ENCODE results near the gene TEX264.

The TEX264 gene

DNA sequence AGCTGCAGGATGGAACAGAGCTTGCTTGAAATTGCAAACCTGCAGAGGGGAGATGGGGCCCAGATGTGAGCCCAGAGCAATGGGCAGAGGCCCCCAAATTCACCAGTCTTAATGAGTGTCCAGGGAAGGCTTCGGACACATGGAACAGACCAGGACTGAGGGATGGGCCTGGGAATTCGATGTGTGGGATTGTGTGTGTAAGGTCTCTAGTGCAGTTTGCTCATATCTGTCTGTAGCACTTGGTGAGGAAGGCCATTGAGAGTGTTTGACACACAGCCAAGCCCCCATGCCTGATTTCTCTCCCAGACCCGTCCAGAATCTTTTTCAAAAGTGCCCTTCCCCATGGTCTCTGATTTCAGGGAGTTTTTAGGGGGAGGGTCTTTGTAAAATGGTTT, 17.2 kb downstream of the TEX264 start:
- DNase-seq (ENCODE audit: extremely low spot score, insufficient read length, low read depth) (no peak), FAIRE-seq (no peak)

DNA sequence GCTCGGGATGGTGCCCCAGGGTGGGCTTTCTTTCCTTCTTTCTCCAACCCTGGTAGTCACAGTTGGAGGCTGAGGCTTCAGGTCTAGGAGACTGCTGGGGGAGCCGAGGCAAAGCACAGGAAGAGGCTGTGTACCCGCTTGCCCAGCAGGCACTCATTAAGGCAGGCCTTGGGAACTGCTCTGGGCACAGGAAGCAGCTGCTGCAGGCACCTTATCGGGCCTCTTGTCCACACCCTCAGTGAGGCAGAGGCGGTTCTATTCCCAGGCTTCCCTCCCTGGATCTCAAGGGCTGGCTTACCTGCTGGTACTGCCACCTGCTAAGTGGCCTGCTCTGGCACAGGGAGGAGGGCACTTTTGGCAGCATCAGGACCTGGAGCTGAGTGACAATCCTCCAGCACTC, 20.0 kb downstream of the TEX264 start:
- no peak for FAIRE-seq
- no peak for DNase-seq (ENCODE audit: extremely low spot score, insufficient read length, low read depth)

DNA sequence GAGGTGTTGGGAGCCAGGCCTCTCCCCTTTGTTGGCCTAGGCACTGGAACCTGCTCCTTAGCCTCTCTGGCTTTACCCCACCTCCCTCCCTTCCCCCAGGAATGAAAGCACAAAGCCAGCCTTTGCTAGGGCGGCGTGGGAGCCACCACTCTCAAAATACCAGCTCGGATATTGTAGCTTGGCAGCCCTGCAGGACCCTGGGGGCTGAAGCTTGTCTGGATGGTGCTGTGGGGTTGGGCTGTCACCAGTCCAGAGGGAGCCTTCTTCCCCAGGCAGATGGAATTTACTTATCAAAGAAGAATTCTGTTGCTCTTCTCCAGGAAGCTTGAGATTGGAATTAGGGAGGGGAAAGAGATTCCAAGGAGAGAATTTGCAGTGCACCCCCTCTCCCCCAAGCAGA, 20.9 kb downstream of the TEX264 start:
- no peak for FAIRE-seq

DNA sequence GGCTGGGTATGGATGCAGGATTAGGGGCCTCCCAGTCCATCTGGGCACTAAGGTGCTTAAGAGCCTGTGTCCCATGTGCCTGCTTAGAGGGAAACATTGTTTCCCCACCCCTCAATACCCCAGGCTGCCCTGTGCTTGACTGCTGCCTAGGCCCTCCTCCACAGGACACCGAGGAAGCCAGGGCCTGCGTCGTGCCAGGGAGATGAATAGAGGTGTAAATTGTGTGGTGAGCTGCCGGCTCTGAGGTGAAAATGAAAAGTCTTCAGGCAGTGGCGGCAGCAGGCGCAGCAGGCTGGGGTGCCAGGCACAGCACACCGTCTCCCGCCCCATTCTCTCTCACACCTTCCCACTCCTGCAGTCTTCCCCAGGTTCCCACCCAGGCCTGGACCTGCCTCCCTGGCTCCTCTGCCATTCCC, 21.9 kb downstream of the TEX264 start:
- DNase-seq (ENCODE audit: extremely low spot score, insufficient read length, low read depth) (no peak), FAIRE-seq (no peak)

More for the DNA sequence above, 20.9 kb downstream of the TEX264 start:
- no peak for DNase-seq (ENCODE audit: extremely low spot score, insufficient read length, low read depth)

DNA sequence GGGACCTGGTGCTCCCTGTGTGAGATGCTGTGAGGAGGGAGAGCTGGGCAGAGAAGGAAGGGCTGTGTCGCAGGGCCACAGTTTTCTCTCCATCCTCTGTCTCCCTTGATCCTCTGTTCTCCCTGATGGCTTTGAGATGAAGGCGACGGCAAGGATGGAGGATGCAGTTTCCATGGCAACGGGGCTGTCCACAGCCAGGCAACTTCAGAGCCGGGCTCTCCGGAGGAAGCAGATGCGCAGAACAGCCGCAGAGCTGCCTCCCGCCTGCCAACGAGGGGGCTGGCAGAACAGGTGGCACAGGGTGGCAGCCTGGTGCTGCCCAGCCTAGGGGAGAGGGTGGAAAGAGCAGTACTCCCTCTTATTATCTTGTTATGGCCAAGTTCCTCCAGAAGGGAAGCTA, 25.9 kb downstream of the TEX264 start:
- FAIRE-seq: no peak
- DNase-seq (ENCODE audit: extremely low spot score, insufficient read length, low read depth): no peak

DNA sequence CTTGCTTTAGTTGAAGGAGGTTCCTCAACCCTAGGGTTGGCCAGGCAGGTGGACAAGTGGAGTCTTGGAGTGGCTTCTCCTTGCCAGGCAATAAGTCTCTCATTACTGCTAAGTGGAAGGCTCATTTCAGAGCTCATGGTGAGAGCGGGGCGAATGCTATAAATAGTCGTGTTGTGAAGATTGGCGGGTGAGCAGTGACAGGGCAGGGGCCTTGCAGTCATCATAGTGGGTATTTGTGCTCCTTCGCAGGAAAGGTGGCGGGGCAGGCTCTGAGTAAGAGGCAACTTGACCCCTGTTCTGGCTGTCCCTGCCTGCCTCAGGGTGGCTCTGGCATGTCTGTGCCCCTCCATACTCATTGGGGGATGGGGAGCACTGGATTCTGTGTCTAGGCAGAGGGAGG, 27.2 kb downstream of the TEX264 start:
- DNase-seq (ENCODE audit: extremely low spot score, insufficient read length, low read depth): no peak

DNA sequence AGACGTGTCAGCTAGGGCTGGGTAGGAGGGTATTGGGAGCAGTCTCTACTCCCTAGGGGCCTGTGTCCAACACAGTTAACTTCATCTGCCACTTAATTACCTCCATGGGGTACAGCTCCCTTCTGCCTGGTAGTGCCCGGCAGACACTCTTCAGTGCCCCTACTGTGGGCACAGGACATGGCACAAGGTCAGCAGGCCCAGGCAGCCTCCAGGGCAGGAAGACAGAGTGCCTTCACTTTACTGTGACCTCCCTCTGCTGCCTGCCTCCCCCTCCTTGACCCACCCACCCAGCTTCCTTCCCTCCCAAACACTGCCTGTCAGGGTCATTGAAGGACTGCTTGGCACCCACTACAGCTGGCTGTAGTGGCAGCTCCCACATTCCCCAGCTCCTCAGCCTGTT, 29.4 kb downstream of the TEX264 start:
- no peak for DNase-seq (ENCODE audit: extremely low spot score, insufficient read length, low read depth)
- FAIRE-seq: no peak

More for the DNA sequence above, 27.2 kb downstream of the TEX264 start:
- no peak for FAIRE-seq

DNA sequence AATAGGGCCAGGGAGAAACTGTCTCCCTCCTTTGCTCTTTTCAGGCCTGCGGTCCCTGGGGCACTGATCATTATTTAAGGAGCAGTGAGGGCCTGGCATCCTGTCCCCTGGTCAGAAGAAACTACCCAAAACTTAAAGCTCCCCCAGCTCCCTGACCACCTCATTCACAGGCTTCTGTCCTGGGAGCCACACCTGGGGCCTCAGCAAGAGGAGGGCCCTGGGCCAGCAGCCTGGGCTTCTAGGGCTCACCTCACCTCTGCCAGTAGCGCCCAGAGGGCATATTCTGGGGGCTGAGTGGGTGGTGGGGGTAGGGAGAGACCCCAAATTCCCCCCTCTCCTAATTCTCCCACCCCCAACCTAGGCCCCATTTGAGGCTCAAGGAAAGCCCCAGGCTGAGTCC, 31.1 kb downstream of the TEX264 start:
- DNase-seq (ENCODE audit: extremely low spot score, insufficient read length, low read depth) (no peak), FAIRE-seq (no peak)

DNA sequence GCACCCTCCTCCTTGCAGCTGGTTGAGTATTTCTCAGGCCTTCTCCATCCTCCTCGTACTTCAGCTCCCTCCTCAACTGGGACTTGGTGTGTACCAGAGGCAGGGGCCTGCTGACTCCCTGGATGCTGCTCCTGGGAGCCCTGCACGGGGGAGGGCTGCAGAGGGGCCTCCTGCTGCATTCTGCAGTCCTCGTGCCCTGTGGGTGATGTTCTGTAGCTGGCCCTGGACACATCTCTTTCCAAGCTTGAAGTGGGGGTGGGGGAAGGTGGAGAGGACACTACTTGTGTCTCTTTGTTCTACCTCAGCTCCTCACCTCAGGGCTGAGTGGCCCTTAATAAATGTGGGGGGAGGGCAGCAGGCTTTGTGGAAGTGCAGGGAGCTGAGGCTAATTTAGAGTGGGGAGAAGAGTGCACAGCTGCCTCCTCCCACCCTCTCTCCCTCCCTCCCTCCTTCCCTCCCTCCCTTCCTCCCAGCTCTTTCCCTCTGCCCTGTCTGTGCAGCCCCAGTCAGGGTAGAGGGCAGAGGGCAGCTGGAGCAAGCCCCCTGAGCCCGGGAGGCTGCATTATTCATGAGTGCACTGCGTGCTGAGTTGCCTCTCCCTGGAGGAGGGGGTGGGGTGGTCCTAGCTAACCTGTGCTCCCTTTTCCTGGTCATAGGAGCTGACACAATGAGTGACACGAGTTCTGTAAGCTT, 32.2 kb downstream of the TEX264 start:
- FAIRE-seq (no peak), DNase-seq (ENCODE audit: extremely low spot score, insufficient read length, low read depth) (no peak)

DNA sequence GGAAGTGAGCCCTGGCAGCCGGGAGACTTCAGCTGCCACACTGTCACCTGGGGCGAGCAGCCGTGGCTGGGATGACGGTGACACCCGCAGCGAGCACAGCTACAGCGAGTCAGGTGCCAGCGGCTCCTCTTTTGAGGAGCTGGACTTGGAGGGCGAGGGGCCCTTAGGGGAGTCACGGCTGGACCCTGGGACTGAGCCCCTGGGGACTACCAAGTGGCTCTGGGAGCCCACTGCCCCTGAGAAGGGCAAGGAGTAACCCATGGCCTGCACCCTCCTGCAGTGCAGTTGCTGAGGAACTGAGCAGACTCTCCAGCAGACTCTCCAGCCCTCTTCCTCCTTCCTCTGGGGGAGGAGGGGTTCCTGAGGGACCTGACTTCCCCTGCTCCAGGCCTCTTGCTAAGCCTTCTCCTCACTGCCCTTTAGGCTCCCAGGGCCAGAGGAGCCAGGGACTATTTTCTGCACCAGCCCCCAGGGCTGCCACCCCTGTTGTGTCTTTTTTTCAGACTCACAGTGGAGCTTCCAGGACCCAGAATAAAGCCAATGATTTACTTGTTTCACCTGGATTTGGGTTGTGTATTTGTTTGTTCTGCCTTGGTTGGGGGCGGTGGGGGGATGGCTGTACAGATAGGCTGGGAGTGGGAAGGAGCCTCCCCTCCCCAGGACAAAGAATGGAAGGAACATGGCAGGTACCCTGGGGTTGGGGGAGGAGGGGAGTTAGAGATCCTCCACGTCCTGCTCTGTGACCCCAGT, 32.9 kb downstream of the TEX264 start:
- no peak for FAIRE-seq

DNA sequence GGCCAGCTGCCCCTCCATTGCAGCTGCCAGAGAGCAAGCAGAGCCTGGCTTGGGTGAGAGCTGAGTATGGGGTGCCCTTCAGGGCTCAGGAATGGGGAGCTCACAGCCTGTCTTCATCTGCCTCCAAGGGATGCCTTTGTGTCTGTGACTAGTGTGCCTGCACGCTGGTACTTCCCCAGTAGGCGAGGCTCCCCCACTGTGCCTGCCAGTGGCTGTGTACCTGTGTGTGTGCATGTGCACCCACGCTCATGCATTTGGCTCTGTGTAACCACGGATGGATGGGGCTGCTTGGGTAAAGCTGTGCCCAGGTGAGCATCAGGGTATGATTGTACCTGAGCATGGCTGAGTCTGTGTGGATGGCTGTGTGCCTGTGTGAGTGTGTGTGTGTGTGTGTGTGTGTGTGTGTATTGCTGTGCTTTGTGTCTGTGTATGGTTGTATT, 33.5 kb downstream of the TEX264 start:
- FAIRE-seq (no peak), DNase-seq (ENCODE audit: extremely low spot score, insufficient read length, low read depth) (no peak)

More for the DNA sequence above, 32.9 kb downstream of the TEX264 start:
- no peak for DNase-seq (ENCODE audit: extremely low spot score, insufficient read length, low read depth)

DNA sequence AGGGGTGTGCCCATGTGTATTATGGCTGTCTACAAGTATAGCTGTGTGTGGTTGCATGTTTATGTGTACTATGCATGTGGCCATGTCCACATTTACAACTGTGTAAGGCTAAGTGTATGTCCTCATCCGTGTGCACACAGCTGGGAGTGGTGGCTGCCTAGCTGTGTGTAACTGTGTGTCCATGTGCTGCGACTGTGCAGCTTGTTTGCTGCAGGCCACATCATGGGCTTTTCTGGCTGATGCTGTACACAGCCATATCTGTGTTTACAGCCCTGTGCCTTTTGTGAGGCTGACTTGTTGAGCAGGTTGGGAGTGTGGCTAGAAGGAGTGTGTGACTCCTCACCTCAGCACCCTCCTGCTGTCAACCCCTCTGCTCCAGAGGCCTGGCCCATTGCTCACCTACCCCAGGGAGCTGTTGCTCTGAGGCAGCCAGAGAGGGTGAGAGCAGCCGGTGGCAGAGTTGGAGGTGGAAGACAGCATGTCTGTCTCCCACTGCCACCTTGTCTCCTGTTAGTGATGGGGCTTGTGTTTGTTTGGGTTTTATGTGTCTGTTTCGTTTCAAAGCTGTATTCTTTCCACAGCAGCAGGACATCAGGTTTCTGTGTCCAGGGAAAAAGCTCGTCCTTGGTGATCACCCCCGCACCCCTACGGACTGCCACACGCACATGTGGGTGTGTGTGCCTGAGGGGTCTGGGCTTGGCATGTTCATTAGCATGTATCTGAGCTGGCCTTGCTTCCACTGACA, 34.4 kb downstream of the TEX264 start:
- FAIRE-seq (no peak), DNase-seq (ENCODE audit: extremely low spot score, insufficient read length, low read depth) (no peak)

DNA sequence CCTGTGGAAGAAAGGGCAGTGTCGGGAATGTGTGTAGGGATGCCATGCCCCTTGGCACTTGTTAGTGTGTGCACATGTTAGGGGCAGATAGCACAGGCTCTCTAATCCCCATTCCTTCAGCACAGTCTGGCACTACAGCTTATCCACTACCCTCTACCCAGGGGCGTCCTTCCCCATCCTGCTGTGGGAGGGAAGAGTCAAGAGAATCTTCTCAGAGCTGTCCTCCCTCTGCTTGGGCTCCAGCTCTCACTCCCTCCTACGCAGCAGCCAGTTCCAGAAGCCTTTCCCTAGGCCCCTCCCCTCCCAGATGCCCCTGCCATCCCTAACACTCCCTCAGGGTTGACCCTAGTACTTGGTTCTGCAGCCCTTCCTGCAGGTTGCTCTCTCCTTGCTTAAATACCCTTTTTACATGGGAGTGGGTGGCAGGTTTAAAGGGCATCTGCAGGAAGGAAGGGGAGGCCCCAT, 35.0 kb downstream of the TEX264 start:
- no peak for FAIRE-seq
- no peak for DNase-seq (ENCODE audit: extremely low spot score, insufficient read length, low read depth)

DNA sequence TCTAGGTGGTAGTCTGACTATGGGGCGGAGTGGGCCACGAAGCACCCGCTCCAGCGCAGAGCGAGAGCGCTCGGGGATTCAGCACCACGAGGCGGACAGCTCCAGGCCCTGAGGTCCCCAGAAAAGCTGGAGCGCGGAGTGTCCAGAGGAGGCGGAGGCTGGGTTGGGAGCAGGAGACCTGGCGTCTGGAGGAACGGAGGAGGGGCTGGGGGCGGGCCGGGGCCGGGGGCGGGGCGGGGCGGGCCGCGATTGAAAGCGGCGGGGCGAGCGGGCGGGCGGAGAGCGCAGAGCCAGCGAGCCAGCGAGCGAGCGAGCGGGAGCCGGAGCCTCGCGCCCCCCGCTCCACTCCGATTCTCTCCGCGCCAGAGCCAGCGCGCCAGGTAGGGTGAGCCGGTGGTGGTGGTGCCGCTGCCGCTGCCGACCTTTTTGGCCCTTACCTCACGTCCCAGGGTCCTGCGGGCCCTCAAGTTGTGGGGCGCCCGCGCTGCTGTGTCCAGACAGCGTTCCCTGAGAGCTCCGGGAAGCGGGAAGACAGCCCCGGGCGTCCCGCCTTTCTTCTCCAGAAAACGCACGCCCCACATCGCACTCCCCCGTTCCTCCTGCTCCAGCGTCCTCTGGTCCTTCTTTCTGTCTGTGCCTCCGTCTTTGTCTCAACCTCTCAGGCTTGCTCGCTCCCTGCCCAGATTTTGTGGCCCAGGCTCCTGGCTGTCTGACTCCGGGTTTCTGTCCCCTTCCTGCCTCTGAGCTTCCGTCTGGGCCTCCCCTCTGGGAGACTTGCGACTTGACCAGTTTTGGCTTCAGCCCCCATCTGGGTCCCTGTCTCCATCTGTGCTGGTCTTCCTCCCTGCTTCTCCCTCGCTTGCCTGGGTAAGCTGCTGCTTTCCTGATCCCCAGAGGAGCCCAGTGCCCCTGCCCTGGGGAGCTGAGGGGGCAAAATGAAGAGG, 36.0 kb downstream of the TEX264 start, which contains the start of gene GRM2:
TSS of gene GRM2 (plus strand) at position 281 of the 944 bp plus-strand sequence. CDS start 1,916 bp downstream, outside the sequence.
- FAIRE-seq: no peak
- DNase-seq (ENCODE audit: extremely low spot score, insufficient read length, low read depth): no peak

DNA sequence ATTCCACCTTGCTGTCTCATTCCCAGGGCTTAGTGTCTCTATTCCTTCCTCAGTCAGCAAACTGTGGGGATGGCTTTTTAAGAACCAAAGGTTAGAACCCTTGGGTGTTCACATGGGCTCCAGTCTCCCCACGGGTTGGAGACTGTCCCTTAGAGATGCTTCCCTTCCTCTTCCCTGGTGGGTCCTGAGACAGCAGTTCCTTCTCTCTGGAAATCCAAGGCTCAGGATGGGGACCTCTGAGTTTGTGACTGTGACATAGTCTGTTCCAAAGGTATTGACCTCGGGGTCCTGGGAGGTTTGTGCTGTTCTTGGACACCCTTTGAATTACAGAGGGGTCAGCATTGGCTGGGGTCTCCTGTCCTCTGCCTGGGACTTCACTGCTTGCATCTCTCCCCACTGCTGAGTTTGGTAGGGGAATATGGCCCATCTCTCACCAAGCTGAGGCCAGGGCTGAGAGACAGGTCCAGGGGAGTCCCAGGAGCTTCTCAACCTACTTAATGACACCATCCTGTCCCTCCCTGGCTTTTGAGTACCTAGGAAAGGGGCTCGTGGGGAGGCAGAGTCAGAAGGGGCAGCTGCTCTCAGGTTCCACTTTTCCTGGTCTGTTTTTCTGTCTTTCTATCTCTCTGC, 37.3 kb downstream of the TEX264 start:
- no peak for DNase-seq (ENCODE audit: extremely low spot score, insufficient read length, low read depth)
- no peak for FAIRE-seq

DNA sequence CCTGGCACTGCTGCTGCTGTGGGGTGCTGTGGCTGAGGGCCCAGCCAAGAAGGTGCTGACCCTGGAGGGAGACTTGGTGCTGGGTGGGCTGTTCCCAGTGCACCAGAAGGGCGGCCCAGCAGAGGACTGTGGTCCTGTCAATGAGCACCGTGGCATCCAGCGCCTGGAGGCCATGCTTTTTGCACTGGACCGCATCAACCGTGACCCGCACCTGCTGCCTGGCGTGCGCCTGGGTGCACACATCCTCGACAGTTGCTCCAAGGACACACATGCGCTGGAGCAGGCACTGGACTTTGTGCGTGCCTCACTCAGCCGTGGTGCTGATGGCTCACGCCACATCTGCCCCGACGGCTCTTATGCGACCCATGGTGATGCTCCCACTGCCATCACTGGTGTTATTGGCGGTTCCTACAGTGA, 38.0 kb downstream of the TEX264 start:
- FAIRE-seq: no peak
- no peak for DNase-seq (ENCODE audit: extremely low spot score, insufficient read length, low read depth)

DNA sequence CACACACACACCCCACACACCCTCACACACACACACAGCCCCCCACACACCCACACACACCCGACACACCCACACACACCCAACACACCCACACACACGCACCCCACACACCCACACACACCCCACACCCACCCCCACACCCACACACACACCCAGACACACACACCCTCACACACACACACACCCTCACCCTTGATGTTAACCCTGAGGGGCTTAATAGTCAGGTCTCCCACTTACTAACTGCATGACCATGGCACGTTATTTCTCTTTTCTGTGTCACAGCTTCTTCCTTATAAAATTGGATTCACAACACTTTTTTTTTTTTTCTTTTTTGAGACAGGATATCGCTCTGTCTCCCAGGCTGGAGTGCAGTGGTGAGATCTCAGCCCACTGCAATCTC, 38.6 kb downstream of the TEX264 start:
- no peak for FAIRE-seq
- DNase-seq (ENCODE audit: extremely low spot score, insufficient read length, low read depth): no peak

DNA sequence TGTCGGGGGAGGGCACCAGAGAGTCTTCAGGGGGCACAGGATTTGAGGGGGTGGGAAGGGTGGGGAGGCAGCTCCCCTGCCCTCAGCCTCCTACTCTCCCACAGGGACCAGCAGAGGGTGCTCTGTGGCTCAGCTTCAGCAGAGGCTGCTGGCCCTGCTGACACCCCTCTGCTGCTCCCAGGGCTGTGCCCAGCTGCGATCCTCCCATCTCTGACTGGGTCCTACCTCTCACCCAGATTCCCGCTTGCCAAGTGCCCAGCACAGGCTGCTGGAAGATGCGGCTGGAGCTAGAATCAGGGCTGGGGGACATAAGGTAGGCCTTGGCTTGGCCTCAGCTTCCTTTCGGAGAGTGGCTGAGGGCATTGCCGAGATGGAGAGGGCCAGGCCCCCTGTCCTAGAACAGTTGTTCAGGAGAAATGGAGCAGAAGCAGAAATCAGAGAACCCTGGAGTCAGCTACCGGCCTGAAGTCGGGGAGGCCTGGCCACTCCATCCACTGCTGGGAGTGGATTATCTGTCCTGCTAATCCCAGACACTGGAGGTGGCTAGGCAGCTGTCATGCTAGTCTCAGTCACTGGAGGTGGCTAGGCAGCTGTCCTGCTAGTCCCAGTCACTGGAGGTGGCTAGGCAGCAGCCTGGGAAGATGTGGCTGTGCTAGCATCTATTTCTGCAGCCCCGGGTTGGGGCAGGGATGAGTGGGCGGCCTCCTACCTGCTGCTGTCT, 39.7 kb downstream of the TEX264 start:
- no peak for DNase-seq (ENCODE audit: extremely low spot score, insufficient read length, low read depth)
- no peak for FAIRE-seq

Data from GM18507 (cell line).